NCI-H146 treated with DMSO at 0.1 percent for 48 hours (cell line): ENCODE measurements around the gene PTPRD.
"Not testable (repeated sequence)": the region's sequence is repeated elsewhere in the genome, so short reads cannot be mapped to it uniquely, and the experiment has no call there.

Source experiments
- DNase-seq: peaks from one replicate; lab custom pipeline; 2025; ENCODE audit not compliant: unreplicated experiment; lab: John Stamatoyannopoulos, UW

The PTPRD gene

DNA sequence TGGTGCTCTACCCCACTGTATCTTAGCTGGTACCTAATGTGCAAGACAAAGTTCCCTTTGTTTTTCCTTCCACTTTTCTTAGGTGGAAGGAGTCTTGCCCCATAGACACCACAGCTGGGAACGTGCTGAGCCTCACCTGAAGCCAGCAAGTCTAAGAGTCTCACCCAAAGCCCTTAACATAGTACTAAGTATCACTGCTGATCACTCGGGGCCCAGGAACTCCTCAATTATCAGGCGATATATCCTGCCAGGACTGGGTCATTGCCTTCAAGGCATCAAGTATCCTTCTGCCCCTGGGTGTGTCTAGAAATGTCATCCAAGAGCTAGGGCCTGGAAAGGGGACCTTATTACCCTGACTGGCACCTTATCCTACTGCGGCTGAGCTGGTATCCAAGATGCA lies 123.9 kb downstream of the PTPRD start:
- no peak for DNase-seq

DNA sequence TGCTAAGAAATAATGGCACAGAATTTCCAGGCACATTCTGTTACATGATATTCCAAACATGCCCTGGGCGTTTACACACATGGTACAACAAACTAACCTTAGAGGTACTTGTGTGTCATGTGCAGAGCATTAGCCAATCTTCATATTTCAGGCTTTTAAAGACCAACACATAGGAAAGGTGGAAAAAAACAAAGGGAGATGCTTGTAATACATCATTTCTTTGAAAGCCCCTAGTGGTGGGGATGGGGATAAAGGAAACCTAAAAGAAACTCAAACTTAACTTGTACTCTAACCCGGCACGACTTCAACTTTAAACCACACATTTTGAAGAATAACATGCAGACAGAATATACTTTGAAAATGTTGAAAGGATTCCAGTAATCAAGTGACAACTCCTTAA lies 133.6 kb downstream of the PTPRD start:
- DNase-seq: no peak

DNA sequence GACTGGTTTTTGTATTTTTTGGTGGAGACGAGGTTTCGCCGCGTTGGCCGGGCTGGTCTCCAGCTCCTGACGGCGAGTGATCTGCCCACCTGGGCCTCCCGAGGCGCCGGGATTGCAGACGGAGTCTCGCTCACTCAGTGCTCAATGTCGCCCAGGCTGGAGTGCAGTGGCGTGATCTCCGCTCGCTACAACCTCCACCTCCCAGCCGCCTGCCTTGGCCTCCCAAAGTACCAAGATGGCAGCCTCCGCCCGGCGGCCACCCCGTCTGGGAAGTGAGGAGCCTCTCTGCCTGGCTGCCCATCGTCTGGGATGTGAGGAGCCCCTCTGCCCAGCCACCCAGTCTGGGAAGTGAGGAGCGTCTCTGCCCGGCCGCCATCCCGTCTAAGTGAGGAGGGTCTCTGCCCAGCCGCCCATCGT lies 163.6 kb downstream of the PTPRD start:
- not testable (repeated sequence) for DNase-seq

DNA sequence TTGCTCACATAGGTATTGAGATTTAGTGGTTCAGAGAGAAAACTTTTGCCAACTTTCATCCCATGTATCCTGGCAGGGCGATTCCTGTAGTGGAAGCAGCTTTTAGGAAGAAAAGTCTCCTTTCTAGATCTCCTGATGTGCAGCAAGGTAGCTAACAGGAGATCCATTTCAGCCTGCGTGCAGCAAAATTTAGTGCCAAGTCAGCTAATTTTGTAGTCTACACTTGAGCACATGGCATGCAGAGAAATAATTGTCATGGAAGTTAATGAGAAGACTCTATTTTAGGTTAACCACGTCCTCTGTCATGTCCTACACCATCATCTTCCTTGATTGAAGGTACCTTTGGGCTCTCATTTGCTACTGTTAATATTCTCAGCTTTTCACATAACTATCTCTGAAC lies 165.8 kb downstream of the PTPRD start:
- no peak for DNase-seq

DNA sequence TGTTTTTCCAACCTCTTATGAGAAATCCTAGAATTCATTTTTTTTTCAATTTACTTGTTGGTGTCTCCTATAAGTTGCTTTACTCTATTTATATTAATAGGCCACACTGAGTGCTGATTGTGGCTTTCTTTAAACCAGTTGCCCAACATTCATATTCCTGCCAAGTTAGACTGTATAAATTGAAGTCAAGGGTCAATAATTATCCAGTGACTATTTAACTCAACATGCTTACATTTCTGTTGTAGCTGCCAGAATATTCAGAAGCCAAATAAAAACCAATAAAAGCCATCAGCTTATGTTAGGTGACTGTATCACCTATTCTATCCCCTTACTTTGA lies 169.0 kb downstream of the PTPRD start:
- DNase-seq: no peak

DNA sequence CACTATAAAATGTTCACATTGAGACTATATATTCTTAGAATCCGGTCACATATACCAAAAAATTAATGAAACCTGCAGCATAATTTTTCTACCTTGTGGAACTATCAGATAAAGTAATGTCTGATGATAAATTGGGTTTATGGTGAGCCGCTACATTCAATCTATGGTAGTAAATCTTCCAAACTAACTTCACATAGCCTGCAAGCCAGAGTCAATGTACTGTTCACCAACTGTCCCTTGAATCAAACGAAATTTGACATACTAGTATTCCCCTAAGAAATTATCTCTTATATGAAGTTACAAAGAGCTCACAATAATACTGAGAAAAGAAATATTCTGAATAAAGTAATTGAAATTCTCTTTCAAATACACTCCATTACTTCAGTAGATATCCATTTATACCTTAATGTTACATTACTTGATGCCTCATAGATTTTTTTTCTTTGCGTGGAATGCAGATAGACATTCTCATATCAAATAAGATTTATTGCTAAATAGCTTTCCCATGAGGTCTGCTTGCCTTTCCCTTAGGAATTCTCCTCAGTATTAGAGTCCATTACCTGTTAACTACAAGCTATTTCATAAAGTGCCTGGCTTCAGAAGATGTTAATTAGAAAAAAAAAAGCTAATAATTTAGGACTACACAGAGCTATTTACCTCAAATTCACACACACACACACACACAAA lies 169.5 kb downstream of the PTPRD start:
- DNase-seq: no peak

DNA sequence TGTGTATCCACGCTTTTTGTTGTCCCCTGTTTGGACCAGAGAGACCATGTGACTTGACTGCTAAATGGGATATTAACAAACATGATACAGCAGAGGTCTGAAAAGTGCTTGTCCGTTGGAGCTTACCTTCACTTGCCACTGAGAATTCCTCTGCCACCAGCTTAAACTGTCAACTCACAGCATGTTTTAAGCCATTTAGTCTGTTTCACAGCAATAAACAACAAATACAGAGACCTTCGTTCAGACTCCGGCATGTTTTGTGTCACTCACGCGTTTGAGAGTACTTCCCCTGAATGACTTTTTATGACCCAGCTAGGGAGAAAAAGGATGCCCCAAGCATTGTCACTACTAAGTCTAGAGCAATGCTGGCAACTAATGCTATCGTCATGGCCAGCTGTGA lies 173.8 kb downstream of the PTPRD start:
- no peak for DNase-seq

DNA sequence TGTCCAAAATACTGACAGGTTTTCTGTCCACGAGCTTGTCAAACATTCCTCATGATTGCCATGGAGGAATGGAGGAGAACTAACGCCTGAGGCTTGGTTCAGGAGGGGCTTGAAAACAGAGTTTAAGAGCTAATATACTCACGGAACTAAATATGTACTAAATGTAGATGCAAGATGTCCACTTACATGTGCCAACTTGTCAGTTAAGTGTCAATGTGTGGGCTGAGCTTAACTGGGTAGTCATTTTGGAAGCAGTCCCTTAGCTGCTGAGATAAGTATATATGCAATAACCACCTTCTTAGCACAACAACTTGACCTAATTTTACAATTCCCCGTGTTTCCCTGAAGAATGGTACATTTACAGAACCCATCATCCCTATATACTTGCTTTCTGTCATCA lies 176.0 kb downstream of the PTPRD start:
- no peak for DNase-seq

DNA sequence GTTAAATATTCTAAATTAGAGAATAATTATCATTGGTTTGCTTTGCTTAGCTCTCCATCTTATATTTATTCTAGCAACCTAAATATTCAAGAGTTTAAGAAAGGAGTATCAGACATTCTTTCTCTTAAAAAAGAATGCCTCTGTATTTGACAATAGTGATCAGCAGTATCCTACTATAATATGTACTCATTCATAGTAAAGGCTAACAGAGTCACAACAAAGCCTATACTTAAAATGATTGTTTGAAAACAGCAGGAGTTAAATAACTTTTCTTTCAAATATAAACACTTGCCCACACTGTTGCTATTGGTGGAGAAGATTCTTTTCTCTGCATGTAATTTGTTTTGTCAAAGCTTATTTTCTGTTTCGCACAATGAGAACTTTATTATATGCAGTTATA lies 178.4 kb downstream of the PTPRD start:
- peak; percentile 9 for DNase-seq

DNA sequence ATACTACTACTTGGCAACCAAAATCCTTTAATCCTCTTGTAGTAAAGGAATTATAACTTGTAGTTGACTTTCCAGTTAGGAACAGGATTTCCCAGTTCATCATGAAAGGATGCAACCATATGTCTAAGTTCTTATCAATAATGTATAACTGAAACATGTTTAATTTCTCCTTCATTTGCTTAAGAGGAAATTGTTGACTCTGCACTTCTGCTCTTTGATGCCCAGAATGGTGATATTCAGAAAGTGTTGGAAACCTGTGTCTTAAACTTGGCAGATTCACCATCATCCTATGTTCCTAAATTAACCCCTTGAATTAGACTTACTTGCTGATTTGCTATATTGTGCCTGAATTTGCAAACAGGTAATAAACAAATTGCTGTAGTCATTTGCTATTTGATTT lies 201.5 kb downstream of the PTPRD start:
- no peak for DNase-seq

DNA sequence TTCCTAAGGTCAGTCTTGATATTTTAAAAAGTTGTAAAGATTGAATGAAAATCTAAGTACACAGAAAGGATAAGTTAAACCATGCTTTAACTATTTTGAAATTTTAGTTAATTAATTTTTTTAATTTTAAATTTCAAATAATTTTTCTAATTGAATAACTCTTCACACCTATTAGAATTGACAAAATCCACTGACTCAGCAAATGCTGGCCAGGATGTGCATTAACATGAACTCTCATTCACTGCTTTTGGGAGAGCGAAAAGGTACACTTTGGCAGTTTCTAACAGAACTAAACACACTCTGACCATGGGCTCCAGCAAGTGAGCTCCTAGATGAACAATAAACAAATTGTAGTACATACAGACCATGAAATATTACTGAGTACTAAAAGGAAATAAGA lies 209.5 kb downstream of the PTPRD start:
- DNase-seq: no peak

DNA sequence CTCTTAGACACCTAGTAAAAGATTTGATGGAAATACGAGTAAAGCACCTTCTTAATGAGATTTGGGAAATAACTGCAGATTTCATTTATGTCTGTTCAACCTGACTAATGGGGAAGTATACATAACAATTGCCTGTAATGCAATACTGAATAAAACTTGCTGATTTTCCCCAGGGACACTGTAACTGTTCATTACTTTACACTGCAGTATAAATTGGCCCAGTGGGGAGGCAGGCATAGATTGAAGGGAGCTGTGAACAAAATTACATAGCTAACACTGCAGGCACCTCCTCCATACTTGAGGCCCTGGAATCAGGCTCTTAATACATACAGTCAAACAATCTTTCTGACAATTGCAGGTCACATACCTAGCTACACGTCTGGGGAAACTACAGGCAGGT lies 216.2 kb downstream of the PTPRD start:
- DNase-seq: peak; percentile 93

DNA sequence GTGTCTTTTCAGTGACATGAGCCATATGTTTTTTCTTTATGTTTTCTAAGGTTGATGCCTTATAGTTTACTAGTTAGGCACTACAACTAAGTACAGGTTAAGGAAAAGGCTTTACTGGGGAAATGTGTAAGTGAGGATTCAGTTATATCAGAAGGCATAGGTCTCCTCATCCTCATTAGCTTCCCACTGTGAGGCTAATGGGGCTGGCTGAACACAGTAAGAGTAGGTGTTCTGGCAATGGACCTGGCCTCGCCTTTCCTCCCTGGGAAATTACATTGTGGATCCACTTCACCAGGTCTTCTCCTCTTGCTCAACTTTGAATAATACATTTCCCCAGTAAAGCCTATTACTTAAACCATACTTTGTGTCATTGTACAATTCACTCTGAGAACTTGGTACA lies 225.5 kb downstream of the PTPRD start:
- DNase-seq: no peak

DNA sequence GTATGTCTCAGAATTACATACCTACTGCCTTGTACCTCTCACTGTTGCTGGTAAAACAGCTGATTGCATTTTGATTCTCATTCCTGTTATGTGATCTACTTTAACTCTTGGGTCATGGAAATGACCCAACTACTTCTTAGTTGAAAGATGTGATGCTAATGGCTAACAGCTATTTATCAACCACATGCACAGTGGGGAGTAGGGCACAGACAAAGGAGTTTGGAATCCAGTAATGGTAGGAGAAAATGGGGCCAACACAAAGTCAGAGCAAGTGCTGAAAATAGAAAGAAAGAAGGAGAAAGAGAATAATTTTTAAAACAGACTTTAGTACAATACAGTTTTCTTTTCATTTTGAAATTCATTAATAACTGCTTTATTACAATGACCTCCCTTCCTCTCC lies 241.0 kb downstream of the PTPRD start:
- no peak for DNase-seq

DNA sequence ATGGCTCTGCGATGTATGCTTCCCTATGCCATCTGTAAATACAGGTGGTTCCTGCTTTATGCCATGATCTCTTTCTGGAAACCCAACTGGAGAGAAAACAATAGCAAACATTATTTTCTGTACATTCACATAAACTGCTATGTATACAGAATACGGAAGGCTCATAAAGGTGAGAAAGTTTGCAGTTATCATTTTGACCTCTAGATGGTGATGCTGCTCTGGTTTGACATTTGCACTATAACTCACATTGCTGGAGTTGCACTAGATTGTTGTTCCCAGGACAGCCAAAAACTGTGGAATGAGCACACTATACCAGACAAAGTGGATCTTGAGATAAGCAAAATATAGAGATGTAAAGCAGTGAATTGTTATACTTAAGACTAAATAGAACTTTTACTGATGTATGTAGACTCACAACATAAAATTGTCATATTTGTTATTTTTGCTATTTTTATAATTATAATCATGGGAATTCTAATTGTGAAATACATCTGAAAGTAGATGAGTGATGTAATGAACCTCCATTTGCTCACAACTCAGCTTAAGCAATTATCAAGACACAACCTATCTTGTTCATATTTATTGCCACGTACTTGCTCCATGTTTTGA lies 246.5 kb downstream of the PTPRD start:
- peak; percentile 70 for DNase-seq

DNA sequence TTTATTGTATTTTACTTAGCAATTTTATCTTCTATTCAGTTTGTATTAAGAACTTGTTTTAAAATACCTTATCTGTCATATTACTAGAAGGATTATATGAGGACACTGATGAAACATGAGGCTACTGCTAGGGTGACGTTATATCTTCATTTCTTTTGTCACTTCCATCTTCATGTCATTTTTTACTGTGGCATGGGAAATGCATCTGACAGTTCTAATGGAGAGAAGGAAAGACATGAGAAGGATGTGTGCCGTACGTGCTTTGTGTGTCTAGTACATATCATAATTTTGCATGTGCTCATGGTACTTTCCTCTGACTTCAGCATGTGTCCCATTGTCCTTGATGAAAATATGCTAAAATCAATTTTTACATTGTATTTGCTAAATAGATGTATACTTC lies 258.2 kb downstream of the PTPRD start:
- DNase-seq: no peak

DNA sequence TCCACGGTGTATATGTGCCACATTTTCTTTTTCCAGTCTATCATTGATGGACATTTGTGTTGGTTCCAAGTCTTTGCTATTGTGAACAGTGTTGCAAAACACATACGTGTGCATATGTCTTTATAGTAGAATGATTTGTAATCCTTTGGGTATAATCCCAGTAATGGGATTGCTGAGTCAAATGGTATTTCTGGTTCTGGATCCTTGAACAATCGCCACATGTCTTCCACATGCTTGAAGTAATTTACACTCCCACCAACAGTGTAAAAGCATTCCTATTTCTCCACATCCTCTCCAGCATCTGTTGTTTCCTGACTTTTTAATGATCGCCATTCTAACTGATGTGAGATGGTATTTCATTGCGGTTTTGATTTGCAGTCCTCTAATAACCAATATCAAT lies 267.2 kb downstream of the PTPRD start:
- not testable (repeated sequence) for DNase-seq

DNA sequence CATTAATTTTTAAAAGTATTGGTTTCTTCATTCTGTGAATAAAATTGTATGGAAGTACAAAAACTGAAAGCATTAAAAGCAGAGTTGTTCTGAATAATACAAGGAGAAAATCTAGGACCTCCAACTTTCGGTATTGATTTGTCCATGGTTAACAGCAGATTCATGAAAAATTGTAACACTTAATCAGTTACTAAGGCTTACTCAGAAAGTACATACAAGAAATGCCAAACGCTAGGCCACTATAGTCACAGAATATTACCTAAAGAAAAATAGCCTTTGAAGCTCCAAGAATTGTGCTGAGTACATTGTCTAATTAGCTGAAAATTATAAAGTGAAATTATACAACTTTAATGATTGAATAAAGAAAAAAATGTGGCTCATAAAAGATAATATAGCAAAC lies 271.7 kb downstream of the PTPRD start:
- no peak for DNase-seq

DNA sequence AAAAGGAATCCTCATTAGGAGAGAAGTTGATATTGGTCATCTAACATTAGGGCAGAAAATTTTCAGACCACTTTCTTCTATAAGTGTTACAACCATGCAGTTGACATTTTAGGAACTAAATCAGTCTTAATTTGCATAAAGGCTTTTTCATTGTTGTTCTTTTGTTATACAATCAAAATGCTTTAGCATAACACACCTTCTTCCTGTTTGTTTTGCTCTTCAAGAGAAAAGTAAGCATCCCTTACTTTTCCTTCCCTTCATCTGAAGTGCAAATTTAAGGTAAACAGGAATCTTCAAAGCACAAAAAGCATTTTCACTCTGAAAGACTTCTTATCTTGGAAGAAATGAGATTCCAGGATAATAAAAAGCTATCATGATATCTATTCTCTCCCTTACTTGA lies 273.6 kb downstream of the PTPRD start:
- DNase-seq: no peak

DNA sequence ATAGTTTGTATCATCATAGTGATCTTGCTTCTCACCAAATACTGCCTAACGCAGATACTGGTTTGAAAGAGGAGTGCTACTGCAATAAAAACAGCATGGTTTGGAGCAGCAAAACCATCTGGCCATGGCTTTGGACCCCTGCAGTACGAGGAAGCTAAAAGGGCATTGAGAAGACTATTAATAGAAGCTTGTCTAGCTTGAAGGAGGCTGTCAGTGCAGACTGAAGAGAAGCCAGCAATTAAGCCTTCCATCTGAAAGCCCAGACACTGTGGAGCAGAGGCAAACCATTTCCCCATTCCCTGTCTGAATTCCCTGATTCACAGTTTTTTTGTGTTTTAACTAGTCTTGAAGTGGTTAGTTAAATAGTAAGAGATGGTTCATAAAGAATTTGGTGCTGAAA lies 281.6 kb downstream of the PTPRD start:
- DNase-seq: peak; percentile 51

DNA sequence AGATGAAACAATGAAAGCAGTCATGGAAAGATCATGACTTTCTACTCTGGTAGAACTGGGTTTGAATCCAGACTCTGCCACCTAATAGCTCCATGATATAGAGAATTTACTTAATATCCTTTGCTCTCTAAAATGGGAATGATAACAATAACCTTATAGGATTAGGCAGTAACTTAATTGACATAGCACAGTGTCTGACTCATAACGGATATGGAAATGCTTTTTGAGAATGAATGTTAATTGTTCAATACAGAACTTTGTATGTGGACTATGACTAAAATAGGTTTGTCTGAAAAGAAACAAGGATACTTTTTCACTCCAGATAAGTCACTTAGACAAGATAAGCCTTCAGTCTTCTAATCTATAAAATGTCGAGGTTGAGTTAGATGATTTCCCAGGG lies 330.7 kb downstream of the PTPRD start:
- DNase-seq: no peak

DNA sequence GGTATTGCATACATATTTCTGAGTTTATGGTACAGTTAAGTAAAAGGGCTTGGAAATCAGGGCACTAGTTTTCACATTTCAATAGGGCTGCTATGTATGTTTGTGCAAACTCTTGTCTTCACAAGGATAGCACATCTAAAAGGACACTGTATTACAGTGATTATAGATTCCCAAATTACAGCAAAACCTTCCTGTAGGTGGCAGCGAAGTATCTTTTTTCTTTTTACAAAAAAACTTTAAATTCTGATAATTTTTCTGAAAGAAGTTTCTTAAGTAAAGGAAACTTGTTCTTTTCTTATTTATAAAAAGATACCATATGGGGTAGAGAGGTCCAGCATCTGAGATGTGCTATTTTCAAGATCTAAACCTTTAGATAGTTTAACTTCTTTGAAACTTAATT lies 337.8 kb downstream of the PTPRD start:
- peak; percentile 23 for DNase-seq

DNA sequence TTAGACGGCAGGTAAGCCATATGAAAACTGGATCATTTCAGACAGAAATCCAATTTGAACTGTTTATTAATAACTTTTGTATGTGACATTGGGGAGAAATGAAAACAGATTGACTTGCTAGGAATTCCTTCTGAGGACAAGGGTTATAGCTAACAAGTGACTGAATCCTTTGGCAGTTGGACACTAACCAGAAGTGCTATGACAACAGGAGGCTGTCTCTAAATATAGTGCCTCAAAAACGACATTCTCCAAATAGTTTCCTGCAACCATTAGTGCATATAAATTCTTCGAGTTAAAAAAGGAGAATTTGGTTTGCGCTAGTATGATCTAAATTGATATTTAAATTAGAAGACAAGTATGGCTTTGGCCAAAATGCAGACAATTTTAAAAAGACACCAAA lies 338.6 kb downstream of the PTPRD start:
- no peak for DNase-seq
